ENCODE data around the gene UHRF1.

UHRF1 gene

DNA sequence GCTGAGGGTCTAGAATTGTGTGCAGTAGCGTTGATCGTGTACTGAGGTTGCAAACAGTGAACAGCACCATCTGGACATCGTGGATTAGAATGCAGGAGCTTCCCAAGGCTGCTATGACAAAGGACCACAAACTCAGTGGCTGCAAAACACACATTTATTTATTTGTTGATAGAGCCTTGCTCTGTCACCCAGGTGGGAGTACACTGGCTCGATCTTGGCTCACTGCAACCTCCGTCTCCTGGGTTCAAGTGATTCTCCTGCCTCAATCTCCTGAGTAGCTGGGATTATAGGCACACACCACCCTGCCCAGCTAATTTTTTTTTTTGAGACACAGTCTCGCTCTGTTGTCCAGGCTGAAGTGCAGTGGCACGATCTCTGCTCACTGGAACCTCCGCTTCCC lies 2.3 kb upstream of the UHRF1 start:
- Histone ChIP-seq H3K79me2 (ENCODE audit: low read length) (peaks cover 21% of the 10 kb centered on the region), H3K9ac (ENCODE audit: low read length) (no peak overlapping the region), H4K20me1 (ENCODE audit: insufficient read depth, low read length) (peaks cover 8% of the 10 kb centered on the region), H3K4me1 (ENCODE audit: low read length) (peaks cover 19% of the 10 kb centered on the region), H3K27me3 (ENCODE audit: low read depth, low read length) (0 out of 2 replicates have a peak, but pooled peaks cover 11% of the 10 kb centered on the region), H3K36me3 (replicated peaks; ENCODE audit: low read depth, low read length) (peaks cover 14% of the 10 kb centered on the region), H3K9me3 (ENCODE audit: insufficient read depth, low read length) (no peaks in the 10 kb centered on the region), H3K4me3 (ENCODE audit: low read length) (no peak overlapping the region), H2AFZ (ENCODE audit: low read depth, low read length) (no peak overlapping the region), H3K4me2 (ENCODE audit: low read length) (no peak overlapping the region), H3K27ac (ENCODE audit: low read length) (no peak overlapping the region)
- TF ChIP-seq, protein P1, sequence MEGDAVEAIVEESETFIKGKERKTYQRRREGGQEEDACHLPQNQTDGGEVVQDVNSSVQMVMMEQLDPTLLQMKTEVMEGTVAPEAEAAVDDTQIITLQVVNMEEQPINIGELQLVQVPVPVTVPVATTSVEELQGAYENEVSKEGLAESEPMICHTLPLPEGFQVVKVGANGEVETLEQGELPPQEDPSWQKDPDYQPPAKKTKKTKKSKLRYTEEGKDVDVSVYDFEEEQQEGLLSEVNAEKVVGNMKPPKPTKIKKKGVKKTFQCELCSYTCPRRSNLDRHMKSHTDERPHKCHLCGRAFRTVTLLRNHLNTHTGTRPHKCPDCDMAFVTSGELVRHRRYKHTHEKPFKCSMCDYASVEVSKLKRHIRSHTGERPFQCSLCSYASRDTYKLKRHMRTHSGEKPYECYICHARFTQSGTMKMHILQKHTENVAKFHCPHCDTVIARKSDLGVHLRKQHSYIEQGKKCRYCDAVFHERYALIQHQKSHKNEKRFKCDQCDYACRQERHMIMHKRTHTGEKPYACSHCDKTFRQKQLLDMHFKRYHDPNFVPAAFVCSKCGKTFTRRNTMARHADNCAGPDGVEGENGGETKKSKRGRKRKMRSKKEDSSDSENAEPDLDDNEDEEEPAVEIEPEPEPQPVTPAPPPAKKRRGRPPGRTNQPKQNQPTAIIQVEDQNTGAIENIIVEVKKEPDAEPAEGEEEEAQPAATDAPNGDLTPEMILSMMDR (IDR thresholded peaks at IDR 0.05; ENCODE audit: low read depth, low read length) = no peak
- no peak for TF ChIP-seq EZH2phosphoT487 (IDR thresholded peaks at IDR 0.05; ENCODE audit: low read depth)

DNA sequence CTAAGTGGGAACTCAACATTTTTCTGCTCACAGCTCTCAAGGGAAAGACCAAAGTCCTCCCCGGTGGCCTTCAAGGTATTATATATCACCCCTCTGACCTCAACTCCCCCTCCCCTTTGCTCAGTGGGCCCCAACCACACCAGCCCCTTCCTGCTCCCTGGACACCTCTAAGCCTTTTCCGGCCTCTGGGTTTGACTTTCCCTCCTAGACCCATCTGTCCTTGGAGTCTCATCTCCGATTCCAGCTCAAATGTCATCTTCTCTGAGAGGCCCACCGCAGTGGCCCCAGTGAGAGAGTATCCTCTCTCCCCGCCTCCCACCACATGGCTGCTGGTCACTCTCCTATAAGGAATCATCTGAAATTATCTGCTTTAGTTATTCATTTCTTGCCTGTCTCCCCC lies 941 bp upstream of the UHRF1 start:
- Histone ChIP-seq H3K9ac (ENCODE audit: low read length) (no peak overlapping the region), H3K9me3 (ENCODE audit: insufficient read depth, low read length) (no peaks in the 10 kb centered on the region), H2AFZ (ENCODE audit: low read depth, low read length) (no peak overlapping the region), H3K36me3 (replicated peaks; ENCODE audit: low read depth, low read length) (peaks cover 25% of the 10 kb centered on the region), H3K27ac (ENCODE audit: low read length) (no peak overlapping the region), H3K27me3 (ENCODE audit: low read depth, low read length) (0 out of 2 replicates have a peak, but pooled peaks cover 11% of the 10 kb centered on the region), H3K79me2 (ENCODE audit: low read length) (peaks cover 35% of the 10 kb centered on the region), H3K4me2 (ENCODE audit: low read length) (no peak overlapping the region), H4K20me1 (ENCODE audit: insufficient read depth, low read length) (peaks cover 22% of the 10 kb centered on the region), H3K4me1 (ENCODE audit: low read length) (peaks cover 23% of the 10 kb centered on the region), H3K4me3 (ENCODE audit: low read length) (no peak overlapping the region)
- no peak for TF ChIP-seq EZH2phosphoT487 (IDR thresholded peaks at IDR 0.05; ENCODE audit: low read depth)
- TF ChIP-seq, protein P1 (IDR thresholded peaks at IDR 0.05; ENCODE audit: low read depth, low read length) = no peak

DNA sequence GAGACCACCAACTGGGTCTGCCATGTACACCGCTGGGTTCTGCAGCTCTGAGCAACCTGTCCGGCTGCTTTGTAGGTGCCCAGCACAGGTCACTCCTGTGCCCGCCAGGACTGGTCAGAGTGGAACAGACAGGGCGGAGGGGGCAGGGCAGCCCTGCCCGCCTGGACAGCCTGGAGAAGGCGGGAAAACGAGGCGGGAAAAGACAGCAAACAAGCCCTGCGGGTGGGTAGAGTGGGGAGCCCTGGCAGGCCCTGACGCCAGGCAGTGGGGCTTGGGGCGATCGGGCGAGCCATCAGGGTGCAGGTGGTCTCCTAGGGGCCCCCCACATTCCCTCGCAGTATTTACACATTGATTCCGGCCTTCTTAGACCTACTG lies 533 bp upstream of the UHRF1 start:
- peaks cover 29% of the 10 kb centered on the region for H3K36me3 ChIP-seq (replicated peaks; ENCODE audit: low read depth, low read length)
- peak overlapping the region; percentile 81 for H3K4me2 ChIP-seq (ENCODE audit: low read length)
- TF ChIP-seq, protein P1 (IDR thresholded peaks at IDR 0.05; ENCODE audit: low read depth, low read length) = no peak
- TF ChIP-seq EZH2phosphoT487 (IDR thresholded peaks at IDR 0.05; ENCODE audit: low read depth) = no peak
- H3K9ac ChIP-seq (ENCODE audit: low read length) = peak overlapping the region; percentile 96
- H3K27me3 ChIP-seq (ENCODE audit: low read depth, low read length) = 0 out of 2 replicates have a peak, but pooled peaks cover 11% of the 10 kb centered on the region
- no peaks in the 10 kb centered on the region for H3K9me3 ChIP-seq (ENCODE audit: insufficient read depth, low read length)
- peaks cover 24% of the 10 kb centered on the region for H4K20me1 ChIP-seq (ENCODE audit: insufficient read depth, low read length)
- peaks cover 39% of the 10 kb centered on the region for H3K79me2 ChIP-seq (ENCODE audit: low read length)
- H3K27ac ChIP-seq (ENCODE audit: low read length) = no peak overlapping the region
- peaks cover 23% of the 10 kb centered on the region for H3K4me1 ChIP-seq (ENCODE audit: low read length)
- peak overlapping the region; percentile 51; the same call in 1 of the 2 replicates for H2AFZ ChIP-seq (ENCODE audit: low read depth, low read length)
- H3K4me3 ChIP-seq (ENCODE audit: low read length) = peak overlapping the region; percentile 85

DNA sequence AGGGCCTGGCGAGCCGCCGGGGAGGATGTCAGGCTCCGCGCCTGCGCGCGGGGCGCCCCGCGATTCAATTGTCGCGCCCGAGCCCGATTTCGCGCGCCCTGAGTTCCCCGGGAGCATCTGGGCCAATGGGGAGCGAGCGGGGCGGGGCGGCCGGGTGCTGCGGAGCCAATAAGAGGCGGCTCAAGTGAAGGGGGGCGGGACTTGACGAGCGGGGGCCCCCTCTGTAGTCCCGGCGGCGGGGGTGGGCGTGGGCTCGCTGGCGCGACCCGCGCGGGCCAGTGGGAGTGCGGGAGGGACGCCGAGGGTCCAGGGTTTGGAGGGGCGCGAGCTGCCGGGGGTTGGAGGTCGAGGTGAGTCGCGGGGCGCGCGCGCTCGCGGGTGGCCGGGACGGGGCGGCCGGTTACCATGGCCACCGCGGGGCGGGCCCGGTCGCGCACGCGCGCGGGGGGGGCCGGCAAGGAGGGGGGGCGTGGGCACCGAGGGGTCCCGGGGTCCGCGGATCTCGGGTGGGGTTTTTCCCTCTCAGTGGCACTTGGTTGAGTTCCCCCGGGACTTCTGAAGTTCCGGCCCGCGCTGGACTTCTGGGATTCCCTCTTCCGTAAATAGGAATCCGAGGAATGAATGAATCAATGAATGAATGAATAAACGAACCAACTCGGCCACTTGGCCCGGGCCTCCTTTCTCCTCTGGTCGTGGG lies 744 bp downstream of the UHRF1 start:
- Histone ChIP-seq H3K27ac (ENCODE audit: low read length) (peak overlapping the region; percentile 75), H3K9ac (ENCODE audit: low read length) (peak overlapping the region; percentile 96), H3K27me3 (ENCODE audit: low read depth, low read length) (0 out of 2 replicates have a peak, but pooled peaks cover 11% of the 10 kb centered on the region), H2AFZ (ENCODE audit: low read depth, low read length) (peak overlapping the region; percentile 67; the same call in 1 of the 2 replicates), H3K9me3 (ENCODE audit: insufficient read depth, low read length) (no peaks in the 10 kb centered on the region), H4K20me1 (ENCODE audit: insufficient read depth, low read length) (peaks cover 36% of the 10 kb centered on the region), H3K4me2 (ENCODE audit: low read length) (peak overlapping the region; percentile 90), H3K4me3 (ENCODE audit: low read length) (peak overlapping the region; percentile 85), H3K36me3 (replicated peaks; ENCODE audit: low read depth, low read length) (peaks cover 41% of the 10 kb centered on the region), H3K79me2 (ENCODE audit: low read length) (peaks cover 52% of the 10 kb centered on the region), H3K4me1 (ENCODE audit: low read length) (peaks cover 23% of the 10 kb centered on the region)
- TF ChIP-seq EZH2phosphoT487 (IDR thresholded peaks at IDR 0.05; ENCODE audit: low read depth) = no peak
- TF ChIP-seq, protein P1 (IDR thresholded peaks at IDR 0.05; ENCODE audit: low read depth, low read length) = no peak
